Smooth muscle cell (in vitro differentiated cells): ENCODE results near the gene KRTAP5-10. TPM values are rescaled to one million over a fixed set of nuclear protein-coding genes. Genes with fewer than 3 reads are reported as not detected.
A peak's percentile ranks its signal among the peaks of the same experiment; 100 is the strongest.
"Not testable (repeated sequence)": the region's sequence is repeated elsewhere in the genome, so short reads cannot be mapped to it uniquely, and the experiment has no call there.

ENCODE experiments used
- DNase-seq: peaks from one replicate; lab custom pipeline; 2025; ENCODE audit not compliant: unreplicated experiment; lab: John Stamatoyannopoulos, UW
- H2AFZ ChIP-seq: fragments of 200-600 bp; sonication (generic); 2 replicates; pipeline ENCODE4 v1.6.0; 2016; ENCODE audit warnings: antibody characterized with exemption, low read depth, mild to moderate bottlenecking
- H3F3A ChIP-seq: fragments of 200-600 bp; sonication (generic); 2 replicates; pipeline ENCODE4 v1.6.0; 2017; ENCODE audit warnings: antibody characterized with exemption, low read depth
- H3K27ac ChIP-seq: fragments of 200-600 bp; sonication (generic); 2 replicates; pipeline ENCODE4 v1.5.1; 2016; ENCODE audit warnings: low read depth, mild to moderate bottlenecking
- H3K27me3 ChIP-seq: fragments of 200-600 bp; sonication (generic); 2 replicates; pipeline ENCODE4 v1.6.1; 2016; ENCODE audit warnings: low read depth, mild to moderate bottlenecking
- H3K36me3 ChIP-seq: fragments of 200-600 bp; sonication (generic); 2 replicates; pipeline ENCODE4 v1.5.1; 2016; ENCODE audit warnings: low read depth
- H3K4me1 ChIP-seq: fragments of 200-600 bp; sonication (generic); 2 replicates; pipeline ENCODE4 v1.5.1; 2016; ENCODE audit warnings: low read depth
- H3K4me2 ChIP-seq: fragments of 200-600 bp; sonication (generic); 2 replicates; pipeline ENCODE4 v1.6.0; 2016; ENCODE audit warnings: mild to moderate bottlenecking
- H3K4me3 ChIP-seq: fragments of 200-600 bp; sonication (generic); 2 replicates; pipeline ENCODE4 v1.5.1; 2016; ENCODE audit warnings: mild to moderate bottlenecking
- H3K79me2 ChIP-seq: fragments of 200-600 bp; sonication (generic); 2 replicates; pipeline ENCODE4 v1.6.0; 2016; ENCODE audit warnings: low read depth, mild to moderate bottlenecking
- H3K9ac ChIP-seq: fragments of 200-600 bp; sonication (generic); 2 replicates; pipeline ENCODE4 v1.6.0; 2016; ENCODE audit warnings: low read depth
- H3K9me3 ChIP-seq: fragments of 200-600 bp; sonication (generic); replicated peaks from 2 replicates; pipeline ENCODE4 v1.5.1; 2016; ENCODE audit warnings: low read depth
- H4K20me1 ChIP-seq: fragments of 200-600 bp; sonication (generic); 2 replicates; pipeline ENCODE4 v1.6.0; 2016; ENCODE audit warnings: low read depth
- WGBS: methylation state at CpG from one replicate; pipeline ENCODE4 v1.1.7; 2016; ENCODE audit warnings: low lambda C conversion rate; 5-methylcytosine and 5-hydroxymethylcytosine counted together
- polyA plus RNA-seq: library from polyadenylated mRNA; unstranded; fragments of >200 nt; fragmentation: Nextera tagmentation; extraction: Ambion mirVana; gene quantifications from 2 replicates; pipeline ENCODE4 v1.2.1, GENCODE V29; 2016
- total RNA-seq: library from RNA; depleted of rRNA; stranded (reverse); fragments of >200 nt; gene quantifications from 2 replicates; pipeline ENCODE4 v1.2.3, GENCODE V29; 2014
- TF ChIP-seq, protein P1 (sequence below): fragments of 200-600 bp; sonication (generic); IDR thresholded peaks from 2 replicates; pipeline ENCODE4 v1.5.1; 2017; ENCODE audit warnings: borderline replicate concordance, mild to moderate bottlenecking, antibody characterized with exemption; ENCODE audit not compliant: insufficient read depth, poor library complexity, severe bottlenecking

KRTAP5-10 gene
- total and polyA plus RNA-seq, 2 experiments from 2014 or later, result not detected

DNA sequence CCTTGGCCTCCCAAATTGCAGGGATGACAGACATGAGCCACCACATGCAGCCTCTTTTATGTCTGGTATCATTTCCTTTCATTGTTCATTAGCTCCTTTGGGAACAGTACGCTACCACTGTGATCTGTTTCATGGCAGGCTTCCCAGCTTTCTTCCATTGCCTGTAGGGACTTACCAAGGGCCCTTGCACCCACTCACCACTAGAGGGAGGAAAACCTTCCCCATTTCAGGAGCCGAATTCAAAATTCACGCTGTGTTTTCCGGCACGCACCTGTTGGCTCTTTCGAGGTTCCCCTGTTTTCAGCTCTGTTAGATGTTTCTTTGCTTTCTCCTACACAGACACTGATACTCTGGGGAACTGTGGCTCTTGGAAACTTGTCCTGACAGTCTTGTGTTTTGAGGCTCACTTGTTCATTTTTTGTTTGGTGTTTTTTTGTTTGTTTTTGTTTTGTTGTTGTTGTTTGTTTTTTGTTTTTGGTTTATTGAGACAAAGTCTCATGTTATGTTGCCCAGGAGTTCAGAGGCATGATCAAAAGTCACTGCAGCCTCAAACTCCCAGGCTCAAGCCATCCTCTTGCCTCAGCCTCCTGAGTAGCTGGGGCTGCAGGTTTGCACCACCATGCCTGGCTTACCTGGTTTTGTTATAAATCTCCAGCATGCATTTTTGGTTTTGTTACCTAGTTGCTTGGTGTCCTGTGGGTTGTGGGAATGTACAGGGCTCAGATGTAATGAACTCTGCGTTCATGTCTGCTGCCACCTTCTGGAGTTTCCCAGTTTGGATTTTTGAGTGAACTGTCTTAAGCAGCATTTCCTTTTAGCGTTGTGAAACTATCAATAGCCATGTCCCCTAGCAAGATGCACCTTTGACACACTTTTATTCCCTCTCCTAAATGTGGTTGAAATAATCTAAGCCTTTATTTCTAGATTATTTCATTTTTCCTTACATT, 15.0 kb downstream of the KRTAP5-10 start:
- Histone ChIP-seq H3K9me3 (no peaks in the 10 kb centered on the region), H2AFZ (no peak overlapping the region), H3F3A (no peaks in the 10 kb centered on the region), H3K27ac (no peak overlapping the region), H3K36me3 (no peaks in the 10 kb centered on the region), H3K27me3 (peaks cover 12% of the 10 kb centered on the region), H3K4me1 (no peaks in the 10 kb centered on the region), H3K4me3 (no peak overlapping the region), H3K79me2 (no peaks in the 10 kb centered on the region), H3K9ac (no peak overlapping the region), H4K20me1 (no peaks in the 10 kb centered on the region), H3K4me2 (no peak overlapping the region)
- no peak for DNase-seq
- TF ChIP-seq, protein P1, sequence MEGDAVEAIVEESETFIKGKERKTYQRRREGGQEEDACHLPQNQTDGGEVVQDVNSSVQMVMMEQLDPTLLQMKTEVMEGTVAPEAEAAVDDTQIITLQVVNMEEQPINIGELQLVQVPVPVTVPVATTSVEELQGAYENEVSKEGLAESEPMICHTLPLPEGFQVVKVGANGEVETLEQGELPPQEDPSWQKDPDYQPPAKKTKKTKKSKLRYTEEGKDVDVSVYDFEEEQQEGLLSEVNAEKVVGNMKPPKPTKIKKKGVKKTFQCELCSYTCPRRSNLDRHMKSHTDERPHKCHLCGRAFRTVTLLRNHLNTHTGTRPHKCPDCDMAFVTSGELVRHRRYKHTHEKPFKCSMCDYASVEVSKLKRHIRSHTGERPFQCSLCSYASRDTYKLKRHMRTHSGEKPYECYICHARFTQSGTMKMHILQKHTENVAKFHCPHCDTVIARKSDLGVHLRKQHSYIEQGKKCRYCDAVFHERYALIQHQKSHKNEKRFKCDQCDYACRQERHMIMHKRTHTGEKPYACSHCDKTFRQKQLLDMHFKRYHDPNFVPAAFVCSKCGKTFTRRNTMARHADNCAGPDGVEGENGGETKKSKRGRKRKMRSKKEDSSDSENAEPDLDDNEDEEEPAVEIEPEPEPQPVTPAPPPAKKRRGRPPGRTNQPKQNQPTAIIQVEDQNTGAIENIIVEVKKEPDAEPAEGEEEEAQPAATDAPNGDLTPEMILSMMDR, result peak; percentile 77
- 25% methylated on average over 8 of the region's 8 CpGs for WGBS

DNA sequence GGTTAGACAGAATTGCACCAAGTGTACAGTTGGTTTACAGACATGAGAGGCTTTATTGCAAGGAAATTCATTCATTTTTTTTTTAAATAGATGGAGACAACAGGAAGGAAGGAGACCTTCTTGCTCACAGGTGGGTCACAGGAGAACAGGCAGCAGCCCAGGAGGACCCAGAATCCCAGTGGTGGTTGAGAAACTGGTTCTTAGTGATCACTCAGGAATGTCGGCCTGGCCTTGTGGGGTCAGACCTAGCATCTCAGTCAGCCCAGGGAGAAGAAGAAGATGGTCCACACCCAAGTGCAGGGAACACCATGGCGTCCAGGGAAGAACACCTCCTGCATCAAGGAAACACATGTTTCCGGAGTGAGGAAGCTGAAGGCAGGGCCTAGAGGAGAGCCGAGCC, 16.5 kb downstream of the KRTAP5-10 start:
- no peaks in the 10 kb centered on the region for H3F3A ChIP-seq
- no peaks in the 10 kb centered on the region for H3K79me2 ChIP-seq
- H3K9ac ChIP-seq, result no peak overlapping the region
- H3K36me3 ChIP-seq, result no peaks in the 10 kb centered on the region
- no peaks in the 10 kb centered on the region for H4K20me1 ChIP-seq
- H3K4me2 ChIP-seq, result no peak overlapping the region
- no peak for DNase-seq
- 87% methylated on average over 4 of the region's 4 CpGs for WGBS
- no peak overlapping the region for H3K27ac ChIP-seq
- H3K4me3 ChIP-seq, result no peak overlapping the region
- peaks cover 4% of the 10 kb centered on the region for H3K4me1 ChIP-seq
- H2AFZ ChIP-seq, result no peak overlapping the region
- H3K27me3 ChIP-seq, result peaks cover 5% of the 10 kb centered on the region
- TF ChIP-seq, protein P1, result no peak
- H3K9me3 ChIP-seq, result no peaks in the 10 kb centered on the region

DNA sequence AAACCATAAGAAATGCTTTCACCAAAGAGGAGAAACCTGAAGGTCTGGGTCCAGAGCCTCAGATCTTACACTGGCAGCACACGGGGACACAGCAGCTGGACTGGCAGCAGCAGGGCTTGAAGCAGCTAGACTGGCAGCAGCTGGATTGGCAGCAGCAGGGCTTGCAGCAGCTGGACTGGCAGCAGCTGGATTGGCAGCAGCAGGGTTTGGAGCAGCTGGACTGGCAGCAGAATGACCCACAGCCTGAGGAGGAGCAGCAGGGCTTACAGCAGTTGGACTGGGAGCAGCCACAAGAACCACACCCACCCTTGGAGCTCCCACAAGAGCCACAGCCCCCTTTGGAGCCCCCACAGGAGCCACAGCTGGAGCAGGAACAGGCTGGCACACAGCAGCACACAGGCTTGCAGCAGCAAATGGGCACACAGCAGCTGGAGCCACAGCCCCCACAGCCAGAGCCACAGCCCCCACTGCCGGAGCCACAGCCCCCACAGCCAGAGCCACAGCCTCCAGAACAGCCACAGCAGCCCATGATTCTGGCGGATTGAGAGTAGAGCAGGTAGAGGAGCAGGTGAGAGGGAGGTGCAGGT, 17.0 kb downstream of the KRTAP5-10 start, which contains the start of gene KRTAP5-11:
Gene KRTAP5-11 (minus strand): TSS at position 567 of the 587 bp plus-strand sequence. CDS start 38 bp downstream, at position 529.
- TF ChIP-seq, protein P1, result no peak
- WGBS, result 77% methylated on average over 3 of the region's 3 CpGs
- Histone ChIP-seq H2AFZ (no peak within 1 kb of the TSS), H3K4me1 (peaks cover 4% of the 10 kb centered on the region), H3K9ac (no peak within 1 kb of the TSS), H3K79me2 (no peaks in the 10 kb centered on the region), H3F3A (no peaks in the 10 kb centered on the region), H3K4me2 (no peak within 1 kb of the TSS), H3K4me3 (no peak within 1 kb of the TSS), H3K27me3 (peaks cover 5% of the 10 kb centered on the region), H3K36me3 (no peaks in the 10 kb centered on the region), H3K27ac (no peak within 1 kb of the TSS), H4K20me1 (no peaks in the 10 kb centered on the region), H3K9me3 (no peaks in the 10 kb centered on the region)
- DNase-seq, result no peak

DNA sequence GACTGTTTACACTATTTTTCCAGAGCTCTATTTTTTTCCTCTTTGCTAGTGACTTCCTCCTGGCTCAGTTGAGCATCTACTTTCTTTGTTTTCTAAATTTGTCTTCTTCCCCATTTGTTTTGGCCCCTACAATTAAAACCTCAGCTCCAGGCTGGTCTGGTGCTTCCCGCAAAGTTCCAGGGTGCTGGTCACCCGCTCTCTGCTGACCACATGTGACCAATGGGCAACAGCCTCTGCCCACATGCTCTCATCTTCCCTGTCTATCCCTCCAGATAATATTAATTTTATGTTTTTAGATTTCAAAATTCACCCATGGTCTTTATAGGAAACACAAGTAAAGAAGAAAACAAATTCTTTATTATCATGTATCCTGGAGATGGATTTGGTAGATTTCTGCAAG, 17.6 kb downstream of the KRTAP5-10 start:
- not testable (repeated sequence) for H3K9ac ChIP-seq, H3K4me2 ChIP-seq, H4K20me1 ChIP-seq, H2AFZ ChIP-seq, H3K9me3 ChIP-seq, H3K27ac ChIP-seq, H3F3A ChIP-seq, H3K4me1 ChIP-seq, H3K4me3 ChIP-seq, DNase-seq, H3K36me3 ChIP-seq, H3K79me2 ChIP-seq, H3K27me3 ChIP-seq
- WGBS, result 97% methylated on average over 2 of the region's 2 CpGs

DNA sequence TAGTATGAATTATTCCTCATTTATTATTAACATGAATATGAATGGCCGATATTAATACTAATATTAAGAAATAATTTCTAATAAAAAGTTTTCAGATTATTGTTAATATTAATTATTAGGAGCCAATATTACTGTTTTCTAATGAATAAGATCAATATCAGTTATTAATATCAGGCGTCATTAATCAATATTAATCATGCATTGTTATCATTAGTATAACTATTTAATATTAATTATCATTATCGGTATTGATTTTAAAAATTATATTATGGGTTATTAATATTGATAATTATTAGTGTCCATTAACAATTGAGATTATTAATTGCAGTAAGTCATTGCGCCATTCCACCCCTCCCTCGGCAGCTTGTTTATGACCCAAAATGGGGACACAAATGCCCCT, 20.3 kb downstream of the KRTAP5-10 start:
- H3K4me2 ChIP-seq, H3K79me2 ChIP-seq, H3K4me1 ChIP-seq, H2AFZ ChIP-seq, H3K27me3 ChIP-seq, H4K20me1 ChIP-seq, H3K36me3 ChIP-seq, H3K27ac ChIP-seq, H3K4me3 ChIP-seq, H3K9ac ChIP-seq, DNase-seq, H3K9me3 ChIP-seq, H3F3A ChIP-seq: not testable (repeated sequence)
- 92% methylated on average over 5 of the region's 5 CpGs for WGBS

DNA sequence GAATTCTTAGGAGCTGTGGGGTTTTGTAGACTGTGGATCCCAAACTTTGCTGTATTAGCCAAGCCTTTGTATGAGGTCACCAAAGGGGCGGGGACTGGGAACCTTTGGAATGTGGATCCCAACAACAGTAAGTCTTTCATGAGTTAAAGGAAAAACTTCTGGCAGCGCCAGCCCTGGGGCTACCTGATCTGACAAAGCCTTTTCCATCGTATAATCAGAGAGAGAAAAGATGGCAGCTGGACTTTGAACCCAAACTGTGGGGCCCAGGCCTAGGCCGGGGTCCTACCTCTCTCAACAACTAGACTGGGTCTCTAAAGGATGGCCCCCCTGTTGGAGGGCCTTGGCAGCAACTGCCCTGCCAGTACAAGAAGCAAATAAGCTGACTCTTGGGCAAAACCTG, 23.0 kb downstream of the KRTAP5-10 start:
- not testable (repeated sequence) for H3K27ac ChIP-seq, H3F3A ChIP-seq, H3K4me1 ChIP-seq, H3K9me3 ChIP-seq, H4K20me1 ChIP-seq, H3K4me3 ChIP-seq, H2AFZ ChIP-seq, H3K9ac ChIP-seq, DNase-seq, H3K36me3 ChIP-seq, H3K79me2 ChIP-seq, H3K4me2 ChIP-seq, H3K27me3 ChIP-seq
- WGBS, result 54% methylated on average over 4 of the region's 4 CpGs
